Endothelial cell of umbilical vein (primary cell): ENCODE measurements around the gene CTDSP1. TPM values are rescaled to one million over a fixed set of nuclear protein-coding genes. Genes with fewer than 3 reads are reported as not detected.

Source experiments
- BruUV-seq: library from RNA; stranded (reverse); fragments of 400-500 nt; replicated peaks from 2 replicates; lab custom pipeline; 2021; lab: Mats Ljungman, UMichigan
- CTCF ChIA-PET: fragments of 300-600, 350-600 bp; sonication (Branson Sonifier 250); formaldehyde crosslinking; loops from one replicate; lab custom pipeline; 2021; ENCODE audit warnings: antibody characterized with exemption, inconsistent platforms; lab: Charles Lee
- POLR2A ChIA-PET: fragments of 300-600, 350-600 bp; sonication (Branson Sonifier 250); formaldehyde crosslinking; loops from one replicate; lab custom pipeline; 2021; ENCODE audit warnings: antibody characterized with exemption, inconsistent platforms; lab: Charles Lee
- DNase-seq: peaks from one replicate; pipeline ENCODE4 v3.0.0-alpha.2; 2011; ENCODE audit warnings: low read depth, low spot score
- FAIRE-seq: peaks from 2 replicates; lab custom pipeline; 2011; peaks lifted over from hg19 to GRCh38; lab: Jason Lieb, UNC
- H2AFZ ChIP-seq: 2 replicates; pipeline ENCODE4 v1.6.0; 2012; ENCODE audit warnings: low read depth, low read length, control low read depth, inconsistent platforms
- H3K27ac ChIP-seq: 2 replicates; pipeline ENCODE4 v1.5.1; 2011; ENCODE audit warnings: low read depth, mild to moderate bottlenecking, control low read depth, low read length, moderate library complexity; ENCODE audit not compliant: insufficient read depth
- H3K27me3 ChIP-seq, 2 experiments: 2 replicates each; pipeline versions ENCODE4 v1.6.0 to v1.6.1; 2011; ENCODE audit warnings: low read length in 2 of 2, mixed read lengths in 1 of 2; ENCODE audit not compliant: control insufficient read depth in 2 of 2, insufficient read depth in 2 of 2
- H3K36me3 ChIP-seq, 2 experiments: 2 replicates in 1 of 2; 3 replicates in 1 of 2; pipeline ENCODE4 v1.5.1; 2011; ENCODE audit warnings: low read length in 2 of 2, mild to moderate bottlenecking in 1 of 2, moderate library complexity in 1 of 2; ENCODE audit not compliant: control insufficient read depth in 2 of 2, insufficient read depth in 2 of 2; ENCODE audit errors: extremely low read depth in 1 of 2
- H3K4me1 ChIP-seq: 3 replicates; pipeline ENCODE4 v1.5.1; 2011; ENCODE audit warnings: mild to moderate bottlenecking, low read length; ENCODE audit not compliant: control insufficient read depth, insufficient read depth; ENCODE audit errors: extremely low read depth
- H3K4me2 ChIP-seq: 2 replicates; pipeline ENCODE4 v1.6.1; 2011; ENCODE audit warnings: low read length, control low read depth, mixed read lengths; ENCODE audit not compliant: insufficient read depth
- H3K4me3 ChIP-seq, 3 experiments: fragments of 200-600 bp in 1 of 3; sonication (generic), shearing (Covaris generic) in 1 of 3; replicated peaks in 1 of 3; 2 replicates each; pipeline ENCODE4 v1.5.1; 2011 to 2016; ENCODE audit warnings: control low read depth in 3 of 3, low read length in 3 of 3, mild to moderate bottlenecking in 2 of 3, inconsistent platforms in 1 of 3, low read depth in 1 of 3, moderate library complexity in 1 of 3; ENCODE audit not compliant: insufficient read depth in 1 of 3
- H3K79me2 ChIP-seq: 2 replicates; pipeline ENCODE4 v1.6.0; 2012; ENCODE audit warnings: low read length, inconsistent platforms; ENCODE audit not compliant: control insufficient read depth, insufficient read depth
- H3K9ac ChIP-seq: replicated peaks from 2 replicates; pipeline ENCODE3; 2011; ENCODE audit warnings: low read length, control low read depth; ENCODE audit not compliant: insufficient read depth; ENCODE audit errors: extremely low read depth
- H3K9me1 ChIP-seq: replicated peaks from 3 replicates; pipeline ENCODE4 v1.6.0; 2011; ENCODE audit warnings: mild to moderate bottlenecking, low read length; ENCODE audit not compliant: control insufficient read depth, insufficient read depth; ENCODE audit errors: extremely low read depth
- H3K9me3 ChIP-seq: replicated peaks from 2 replicates; pipeline ENCODE4 v1.5.1; 2012; ENCODE audit warnings: low read length, inconsistent platforms; ENCODE audit not compliant: control insufficient read depth, insufficient read depth
- H4K20me1 ChIP-seq: replicated peaks from 2 replicates; pipeline ENCODE3; 2011; ENCODE audit warnings: mild to moderate bottlenecking, low read length; ENCODE audit not compliant: control insufficient read depth, insufficient read depth; ENCODE audit errors: extremely low read depth
- CTCF ChIP-seq, 2 donors: IDR thresholded peaks; 1 replicate in 1 of 2; 2 replicates in 1 of 2; pipeline ENCODE4 v1.5.1; 2011; ENCODE audit warnings: low read length in 2 of 2, mild to moderate bottlenecking in 2 of 2, moderate library complexity in 2 of 2, control low read depth in 1 of 2, inconsistent platforms in 1 of 2, low read depth in 1 of 2; ENCODE audit not compliant: insufficient read depth in 1 of 2; ENCODE audit errors: extremely low read depth in 1 of 2
- EZH2 ChIP-seq: IDR thresholded peaks from 2 replicates; pipeline ENCODE4 v1.6.1; 2012; ENCODE audit warnings: borderline replicate concordance, low read depth, mild to moderate bottlenecking, moderate library complexity, low read length, inconsistent platforms; ENCODE audit not compliant: severe bottlenecking
- FOS ChIP-seq: IDR thresholded peaks from 2 replicates; pipeline ENCODE4 v1.6.1; 2011; ENCODE audit warnings: mild to moderate bottlenecking, low read length, moderate library complexity, borderline replicate concordance; ENCODE audit not compliant: insufficient read depth
- GATA2 ChIP-seq: IDR thresholded peaks from 2 replicates; pipeline ENCODE4 v1.7.0; 2011; ENCODE audit warnings: low read depth, mild to moderate bottlenecking, moderate library complexity, mixed read lengths, low read length; ENCODE audit not compliant: insufficient read length, insufficient read depth
- JUN ChIP-seq: IDR thresholded peaks from 2 replicates; pipeline ENCODE4 v1.6.1; 2011; ENCODE audit warnings: borderline replicate concordance, low read depth; ENCODE audit not compliant: insufficient read length, insufficient read depth
- MAX ChIP-seq: IDR thresholded peaks from 2 replicates; pipeline ENCODE4 v1.6.1; 2011; ENCODE audit not compliant: insufficient read depth, insufficient read length
- MYC ChIP-seq: IDR thresholded peaks from one replicate; pipeline ENCODE4 v1.6.1; 2011; ENCODE audit warnings: mild to moderate bottlenecking, low read depth, low read length
- POLR2A ChIP-seq: IDR thresholded peaks from 2 replicates; pipeline ENCODE4 v1.6.1; 2012; ENCODE audit warnings: low read depth, mild to moderate bottlenecking, control low read depth, low read length
- POLR2AphosphoS5 ChIP-seq: IDR thresholded peaks from 2 replicates; pipeline ENCODE4 v1.6.1; 2012; ENCODE audit warnings: low read depth, mild to moderate bottlenecking, control low read depth, low read length, moderate library complexity; ENCODE audit not compliant: insufficient read depth
- dilution Hi-C: fragments of 300-500 bp; cut with MboI; formaldehyde crosslinking; loops from one replicate; pipeline ENCODE4 v1.15.0; 2019; ENCODE audit warnings: low sequenced_read_pairs; ENCODE audit not compliant: extremely low pct_ligation_motif_present
- intact Hi-C: fragments of 100-400 bp; cut with micrococcal nuclease; formaldehyde crosslinking; loops from one replicate; pipeline ENCODE4 v1.10.0; 2022
- polyA plus RNA-seq, 4 experiments: library from polyadenylated mRNA; depleted of rRNA in 3 of 4; stranded (reverse) in 3 of 4; unstranded in 1 of 4; fragments of >200 nt; gene quantifications; 2 replicates each; pipeline versions ENCODE4 v1.2.1 to v1.2.3, GENCODE V29; 2011 to 2012; ENCODE audit warnings: missing spikeins in 1 of 4
- total RNA-seq: library from RNA; stranded (reverse); gene quantifications from 2 replicates; pipeline ENCODE4 v1.2.3, GENCODE V29; 2021

CTDSP1 gene
- total and polyA plus RNA-seq, 2 donors (not counting 3 experiments of a cell fraction or from before 2014, with no cell fraction given), result 86.1 to 112 TPM

GRCh38 chr2:218431878-218432277 lies 32.2 kb downstream of the CTDSP1 start:
- Histone ChIP-seq H3K9me3 (no peaks in the 10 kb centered on the region), H3K4me3 (no peak overlapping the region), H2AFZ (no peak overlapping the region), H3K36me3 (no peaks in the 10 kb centered on the region), H3K9me1 (no peaks in the 10 kb centered on the region), H3K4me1 (no peaks in the 10 kb centered on the region), H3K27me3 (no peaks in the 10 kb centered on the region), H3K27ac (no peak overlapping the region), H4K20me1 (no peaks in the 10 kb centered on the region), H3K79me2 (no peaks in the 10 kb centered on the region), H3K4me2 (no peak overlapping the region), H3K9ac (no peak overlapping the region)
- TF ChIP-seq FOS, result no peak
- no peak for TF ChIP-seq POLR2A
- TF ChIP-seq JUN, result no peak
- no peak for TF ChIP-seq GATA2
- no TSS peak for BruUV-seq
- DNase-seq (no peak), FAIRE-seq (no peak)
- intact Hi-C loops, result no loop called here
- ChIA-PET CTCF (interaction anchor here (1.0 to 1.6 kb wide), 2 partner anchors 9 to 49 kb away, joined by 3 to 5 read pairs; no protein-coding TSS in a partner anchor), POLR2A (no interaction called here)
- dilution Hi-C loops, result no loop called here

GRCh38 chr2:218432676-218433365 lies 33.2 kb downstream of the CTDSP1 start:
- BruUV-seq, result no TSS peak
- no peak for TF ChIP-seq JUN
- no peak for TF ChIP-seq GATA2
- TF ChIP-seq MYC, result no peak
- no peak for TF ChIP-seq FOS
- no peak for TF ChIP-seq CTCF (IDR thresholded peaks at IDR 0.05; ENCODE audit: extremely low read depth in 1 of 2, insufficient read depth in 1 of 2, low read depth in 1 of 2, low read length in 2 of 2)
- TF ChIP-seq POLR2AphosphoS5, result no peak
- no peak for TF ChIP-seq POLR2A
- no peak for TF ChIP-seq EZH2
- no peak for TF ChIP-seq MAX
- POLR2A ChIA-PET, result no interaction called here

More at GRCh38 chr2:218432676-218433365, 33.2 kb downstream of the CTDSP1 start:
- CTCF ChIA-PET, result no interaction called here
- Histone ChIP-seq H3K27ac (no peak overlapping the region), H3K9ac (no peak overlapping the region), H3K27me3 (no peaks in the 10 kb centered on the region), H3K9me1 (no peaks in the 10 kb centered on the region), H3K4me1 (no peaks in the 10 kb centered on the region), H2AFZ (no peak overlapping the region), H3K4me3 (no peak overlapping the region), H3K4me2 (no peak overlapping the region), H3K79me2 (no peaks in the 10 kb centered on the region), H3K9me3 (no peaks in the 10 kb centered on the region), H3K36me3 (no peaks in the 10 kb centered on the region), H4K20me1 (no peaks in the 10 kb centered on the region)
- no peak for DNase-seq
- dilution Hi-C loops (no loop called here), intact Hi-C loops (no loop called here)
- no peak for FAIRE-seq
